WTC11 (cell line): ENCODE data around the gene PRODH.
"Not testable (repeated sequence)": the region's sequence is repeated elsewhere in the genome, so short reads cannot be mapped to it uniquely, and the experiment has no call there.

Experiments used
- CREM ChIP-seq: sonication (generic); formaldehyde crosslinking; IDR thresholded peaks from 2 replicates; pipeline ENCODE4 v1.8.1; 2022; ENCODE audit warnings: mild to moderate bottlenecking, missing genetic modification reagents, moderate library complexity
- CTCF ChIP-seq: fragments of 200-600 bp; IDR thresholded peaks from 2 replicates; pipeline ENCODE4 v1.8.0; 2022; ENCODE audit warnings: antibody characterized with exemption
- ESRRA ChIP-seq: sonication (generic); formaldehyde crosslinking; IDR thresholded peaks from 2 replicates; pipeline ENCODE4 v1.8.1; 2022; ENCODE audit warnings: mild to moderate bottlenecking, missing genetic modification reagents, borderline replicate concordance
- FOXP1 ChIP-seq: sonication (generic); formaldehyde crosslinking; IDR thresholded peaks from 2 replicates; pipeline ENCODE4 v1.8.0; 2022; ENCODE audit warnings: missing genetic modification reagents, mild to moderate bottlenecking, moderate library complexity, borderline replicate concordance
- HMGA2 ChIP-seq: fragments of 250-450 bp; sonication (Bioruptor Pico); IDR thresholded peaks from 2 replicates; pipeline ENCODE4 v1.4.0; 2021; ENCODE audit warnings: mild to moderate bottlenecking, moderate library complexity
- RELA ChIP-seq: sonication (generic); formaldehyde crosslinking; IDR thresholded peaks from 2 replicates; pipeline ENCODE4 v1.8.1; 2022; ENCODE audit warnings: missing genetic modification reagents, mild to moderate bottlenecking, borderline replicate concordance
- TCF7 ChIP-seq: sonication (generic); formaldehyde crosslinking; IDR thresholded peaks from 2 replicates; pipeline ENCODE4 v1.8.0; 2022; ENCODE audit warnings: mild to moderate bottlenecking, low read depth, missing genetic modification reagents, moderate library complexity
- ZMAT4 ChIP-seq: fragments of 250-450 bp; sonication (Bioruptor Pico); IDR thresholded peaks from 2 replicates; pipeline ENCODE4 v1.9.0; 2021; ENCODE audit warnings: mild to moderate bottlenecking

GRCh38 chr22:18912264-18912946, 23.7 kb downstream of the PRODH start:
- TF ChIP-seq TCF7; CTCF; ZMAT4 (CRISPR knock-in tag); ESRRA (CRISPR knock-in tag); RELA (CRISPR knock-in tag); FOXP1 (CRISPR knock-in tag); HMGA2 (CRISPR knock-in tag); CREM (CRISPR knock-in tag): not testable (repeated sequence)
